GM13977 (cell line): ENCODE results near the gene B4GALT3.

Experiments used
- DNase-seq: peaks from one replicate; pipeline ENCODE4 v3.0.0; 2012; ENCODE audit warnings: low spot score
- in situ Hi-C: fragments of 300-500 bp; cut with MboI; formaldehyde crosslinking; loops from one replicate; pipeline ENCODE4 v1.12.0; 2022; ENCODE audit warnings: low sequenced_read_pairs, low pct_unique_long_range_greater_than_20kb, mixed read lengths, inconsistent platforms; ENCODE audit not compliant: unreplicated experiment
- TF ChIP-seq, protein P1 (sequence below): IDR thresholded peaks from 2 replicates; pipeline ENCODE4 v1.5.1; 2012; ENCODE audit warnings: mild to moderate bottlenecking, control low read depth; ENCODE audit not compliant: insufficient read depth; ENCODE audit errors: extremely low read depth, missing control alignments

Gene B4GALT3

GRCh38 chr1:161177936-161178244, 583 bp upstream of the B4GALT3 start:
- TF ChIP-seq, protein P1, sequence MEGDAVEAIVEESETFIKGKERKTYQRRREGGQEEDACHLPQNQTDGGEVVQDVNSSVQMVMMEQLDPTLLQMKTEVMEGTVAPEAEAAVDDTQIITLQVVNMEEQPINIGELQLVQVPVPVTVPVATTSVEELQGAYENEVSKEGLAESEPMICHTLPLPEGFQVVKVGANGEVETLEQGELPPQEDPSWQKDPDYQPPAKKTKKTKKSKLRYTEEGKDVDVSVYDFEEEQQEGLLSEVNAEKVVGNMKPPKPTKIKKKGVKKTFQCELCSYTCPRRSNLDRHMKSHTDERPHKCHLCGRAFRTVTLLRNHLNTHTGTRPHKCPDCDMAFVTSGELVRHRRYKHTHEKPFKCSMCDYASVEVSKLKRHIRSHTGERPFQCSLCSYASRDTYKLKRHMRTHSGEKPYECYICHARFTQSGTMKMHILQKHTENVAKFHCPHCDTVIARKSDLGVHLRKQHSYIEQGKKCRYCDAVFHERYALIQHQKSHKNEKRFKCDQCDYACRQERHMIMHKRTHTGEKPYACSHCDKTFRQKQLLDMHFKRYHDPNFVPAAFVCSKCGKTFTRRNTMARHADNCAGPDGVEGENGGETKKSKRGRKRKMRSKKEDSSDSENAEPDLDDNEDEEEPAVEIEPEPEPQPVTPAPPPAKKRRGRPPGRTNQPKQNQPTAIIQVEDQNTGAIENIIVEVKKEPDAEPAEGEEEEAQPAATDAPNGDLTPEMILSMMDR, result no peak
- no peak for DNase-seq
- in situ Hi-C loops, result loop anchor here (25.0 kb wide), 1 partner anchor 534 kb away; the partner anchor contains the start of genes FCRLA and FCRLB

DNA sequence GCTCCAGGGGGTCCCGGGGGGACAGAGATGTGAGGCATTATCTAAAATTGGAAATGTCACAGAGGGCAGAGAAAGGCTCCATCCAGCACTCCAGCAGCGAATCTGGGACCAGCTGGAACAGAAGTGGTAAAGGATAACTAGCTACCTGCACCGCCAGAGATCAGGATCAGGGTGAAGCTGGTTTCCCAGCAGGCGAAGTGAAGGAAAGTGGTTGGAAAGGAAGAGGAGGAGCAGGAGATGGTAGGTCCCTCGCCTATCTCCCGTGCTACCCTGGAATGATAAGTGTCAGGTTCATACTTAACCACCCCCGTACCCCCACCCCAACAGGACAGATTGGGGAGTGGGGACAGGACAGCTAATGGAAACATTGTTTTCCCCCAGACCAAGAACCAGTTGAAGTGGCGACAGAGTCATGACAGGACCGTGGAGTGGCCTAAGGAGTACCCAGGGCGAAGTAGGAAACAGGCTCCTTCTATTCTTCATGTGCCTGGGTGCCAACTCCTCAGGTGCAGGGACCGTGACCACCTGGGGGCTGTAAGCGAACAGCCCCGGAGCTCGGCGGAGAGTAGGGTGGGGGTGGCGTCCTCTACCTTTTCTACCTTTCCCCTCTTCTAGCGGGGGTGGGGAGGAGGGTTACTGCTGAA, 717 bp downstream of the B4GALT3 start:
- in situ Hi-C loops, result loop anchor here (25.0 kb wide), 1 partner anchor 536 kb away; the partner anchor contains the start of genes FCRLA and FCRLB
- DNase-seq, result no peak

DNA sequence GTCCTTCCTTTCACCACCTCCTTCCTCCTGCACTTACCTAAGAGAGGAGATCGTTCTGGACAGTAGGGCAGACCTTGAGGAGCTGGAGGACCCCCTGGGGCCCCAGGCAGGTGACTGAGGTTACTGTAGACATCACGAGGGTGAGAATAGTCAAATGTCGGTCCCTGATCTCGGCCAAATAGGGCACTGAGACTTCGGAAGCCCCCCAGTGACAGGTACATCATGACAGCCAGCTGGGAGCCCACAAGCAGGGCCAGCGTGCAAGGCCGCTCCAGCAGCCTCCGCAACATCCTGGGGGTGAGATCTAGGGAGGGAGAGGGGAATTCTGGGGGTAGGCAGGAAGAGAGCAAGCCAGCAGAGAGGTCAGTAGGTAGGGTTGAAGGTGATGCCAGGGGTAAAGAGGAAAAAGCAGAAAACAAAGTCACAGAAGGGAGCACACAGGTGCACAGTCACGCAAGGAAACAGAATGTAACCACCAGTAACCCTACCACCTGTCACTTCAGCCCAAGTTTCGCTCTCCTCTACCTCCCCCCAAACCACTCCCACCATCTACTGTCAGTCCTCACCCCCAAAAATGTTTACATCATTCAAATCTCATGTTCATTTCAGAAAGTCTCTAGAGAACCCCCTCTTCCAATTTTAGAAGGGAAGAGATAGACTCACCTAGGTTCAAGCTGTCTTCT, 1.4 kb downstream of the B4GALT3 start:
- TF ChIP-seq, protein P1, result no peak
- in situ Hi-C loops, result loop anchor here (25.0 kb wide), 1 partner anchor 536 kb away; the partner anchor contains the start of genes FCRLA and FCRLB

More for the DNA sequence above, 717 bp downstream of the B4GALT3 start:
- TF ChIP-seq, protein P1, result no peak

DNA sequence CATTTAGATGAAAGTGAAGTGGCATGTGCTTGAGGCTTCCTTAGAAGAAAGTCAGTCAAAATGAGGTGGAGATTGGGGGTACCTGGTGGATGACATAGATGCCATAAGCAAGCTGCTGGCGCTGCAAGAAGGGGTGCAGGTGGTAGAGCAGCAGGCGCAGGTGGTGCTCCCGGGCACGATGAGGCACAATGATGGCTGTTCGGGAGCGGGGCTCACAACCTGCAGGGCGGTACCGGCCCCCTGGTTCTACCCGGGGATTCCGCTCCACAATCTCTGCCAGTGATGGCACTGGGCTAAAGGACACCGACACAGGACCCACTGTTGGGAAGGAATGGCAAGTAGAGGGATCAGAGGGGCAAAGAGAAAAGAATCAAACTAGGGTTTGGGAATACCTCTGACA, 2.4 kb downstream of the B4GALT3 start:
- TF ChIP-seq, protein P1, result no peak

More for the DNA sequence above, 1.4 kb downstream of the B4GALT3 start:
- DNase-seq, result peak; percentile 48

GRCh38 chr1:161173711-161174110, 3.6 kb downstream of the B4GALT3 start:
- in situ Hi-C loops, result no loop called here
- TF ChIP-seq, protein P1, result no peak
- DNase-seq, result no peak

More for the DNA sequence above, 2.4 kb downstream of the B4GALT3 start:
- in situ Hi-C loops, result loop anchor here (25.0 kb wide), 1 partner anchor 537 kb away; the partner anchor contains the start of genes FCRLA and FCRLB
- DNase-seq, result no peak

DNA sequence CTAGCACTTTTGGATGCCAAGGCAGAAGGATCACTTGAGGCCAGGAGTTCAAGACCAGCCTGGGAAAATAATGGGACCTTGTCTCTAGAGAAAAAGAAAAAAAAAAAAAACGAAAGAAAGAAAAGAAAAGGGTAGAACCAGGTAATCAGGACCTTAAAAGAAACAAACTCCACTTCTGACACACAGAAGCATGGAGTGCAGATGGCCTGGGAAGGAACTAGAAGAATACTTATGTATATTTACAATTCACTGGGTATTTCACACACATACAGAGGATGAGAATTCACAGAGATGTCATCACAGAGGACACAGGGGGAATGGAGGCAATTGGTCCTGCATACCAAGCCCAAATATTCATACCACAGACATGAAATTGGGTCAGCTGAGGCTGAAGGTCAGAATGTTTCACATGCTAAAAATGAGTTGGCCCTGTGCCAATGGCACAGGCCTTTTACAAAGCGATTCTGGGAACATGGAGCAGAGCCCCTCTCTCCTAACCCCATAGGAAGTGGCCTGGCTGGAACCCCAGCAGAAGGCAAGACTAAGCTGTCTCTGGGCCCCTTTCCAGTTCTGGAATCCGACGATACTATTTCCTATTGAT, 4.4 kb downstream of the B4GALT3 start:
- TF ChIP-seq, protein P1, result no peak
- DNase-seq, result no peak
- in situ Hi-C loops, result no loop called here
